Measurements from ENCODE around the gene DHX16. TPM values are rescaled to one million over a fixed set of nuclear protein-coding genes. Genes with fewer than 3 reads are reported as not detected.

DHX16 gene
- total RNA-seq, 1 experiment from 2014 or later = 40.6 TPM

DNA sequence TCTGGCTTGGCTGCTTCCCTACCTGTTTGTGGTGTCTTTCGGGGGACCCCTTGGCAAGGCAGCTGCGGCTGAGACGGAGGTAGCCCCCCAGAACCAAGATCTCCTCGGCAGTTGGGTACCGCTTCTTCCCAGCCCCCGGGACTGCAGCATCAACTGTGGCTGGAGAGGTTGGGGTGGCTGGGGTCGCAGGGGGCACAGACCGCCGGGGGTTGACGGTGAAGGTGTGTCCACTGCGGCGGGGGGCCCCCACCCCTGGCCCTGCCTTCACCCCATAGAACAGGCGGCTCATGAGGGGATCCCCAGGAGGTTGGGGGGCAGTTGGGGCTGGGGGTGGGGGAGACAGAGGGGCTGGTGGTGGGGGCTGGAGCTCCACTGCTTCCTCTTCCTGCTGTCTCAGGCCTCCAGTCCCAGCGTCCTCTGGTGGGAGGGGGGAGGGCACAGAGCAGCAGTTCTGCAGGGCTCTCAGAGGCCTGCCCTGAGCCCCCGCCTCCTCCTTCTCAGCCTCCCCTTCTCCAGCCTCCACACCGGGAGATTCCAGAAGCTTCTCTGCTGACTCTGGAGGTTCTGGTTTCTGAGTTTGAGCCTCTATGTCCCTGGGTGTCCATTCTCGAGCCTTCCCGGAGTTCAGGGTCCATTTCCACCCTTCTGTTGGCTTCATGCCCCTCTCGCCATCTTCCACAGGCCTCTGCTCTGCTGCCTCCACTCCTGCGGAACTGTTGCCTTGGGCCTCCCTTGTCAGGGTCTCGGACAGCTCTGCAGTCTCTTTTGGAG lies 11.8 kb upstream of the DHX16 start:
- CTCF ChIA-PET = interaction anchor here (0.8 kb wide), 1 partner anchor 11 kb away, joined by 3 read pairs; no protein-coding TSS in a partner anchor
- Mint-ChIP-seq H3K27me3 (ENCODE audit: insufficient read depth, unreplicated experiment) (no peaks in the 10 kb centered on the region), H3K4me3 (ENCODE audit: unreplicated experiment) (peak overlapping the region; percentile 15), H3K9me3 (ENCODE audit: unreplicated experiment) (no peaks in the 10 kb centered on the region), H3K4me1 (ENCODE audit: low read depth, unreplicated experiment) (peaks cover 28% of the 10 kb centered on the region), H3K36me3 (ENCODE audit: insufficient read depth, unreplicated experiment) (peaks cover 10% of the 10 kb centered on the region), H3K27ac (ENCODE audit: unreplicated experiment) (no peak overlapping the region)
- TF ChIP-seq, protein P1, sequence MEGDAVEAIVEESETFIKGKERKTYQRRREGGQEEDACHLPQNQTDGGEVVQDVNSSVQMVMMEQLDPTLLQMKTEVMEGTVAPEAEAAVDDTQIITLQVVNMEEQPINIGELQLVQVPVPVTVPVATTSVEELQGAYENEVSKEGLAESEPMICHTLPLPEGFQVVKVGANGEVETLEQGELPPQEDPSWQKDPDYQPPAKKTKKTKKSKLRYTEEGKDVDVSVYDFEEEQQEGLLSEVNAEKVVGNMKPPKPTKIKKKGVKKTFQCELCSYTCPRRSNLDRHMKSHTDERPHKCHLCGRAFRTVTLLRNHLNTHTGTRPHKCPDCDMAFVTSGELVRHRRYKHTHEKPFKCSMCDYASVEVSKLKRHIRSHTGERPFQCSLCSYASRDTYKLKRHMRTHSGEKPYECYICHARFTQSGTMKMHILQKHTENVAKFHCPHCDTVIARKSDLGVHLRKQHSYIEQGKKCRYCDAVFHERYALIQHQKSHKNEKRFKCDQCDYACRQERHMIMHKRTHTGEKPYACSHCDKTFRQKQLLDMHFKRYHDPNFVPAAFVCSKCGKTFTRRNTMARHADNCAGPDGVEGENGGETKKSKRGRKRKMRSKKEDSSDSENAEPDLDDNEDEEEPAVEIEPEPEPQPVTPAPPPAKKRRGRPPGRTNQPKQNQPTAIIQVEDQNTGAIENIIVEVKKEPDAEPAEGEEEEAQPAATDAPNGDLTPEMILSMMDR (IDR thresholded peaks at IDR 0.05; ENCODE audit: insufficient read depth in 1 of 2, low read depth in 1 of 2, low read length in 1 of 2, severe bottlenecking in 1 of 2, unreplicated experiment in 1 of 2) = no peak
- Histone ChIP-seq H3K27me3 (replicated peaks; ENCODE audit: control insufficient read depth, insufficient read depth, low read length) (no peaks in the 10 kb centered on the region), H3K4me1 (peaks cover 12% of the 10 kb centered on the region; the same call in 1 of the 2 replicates), H3K9me3 (no peaks in the 10 kb centered on the region), H3K36me3 (ENCODE audit: control insufficient read depth, insufficient read depth, low read length) (no peaks in the 10 kb centered on the region), H3K4me3 (ENCODE audit: low read depth, low read length) (no peak overlapping the region)
- POLR2A ChIA-PET = no interaction called here
- BruUV-seq (replicated peaks) = no TSS peak
- intact Hi-C loops (cut with micrococcal nuclease; ENCODE audit: unreplicated experiment) = no loop called here
- DNase-seq = no peak

DNA sequence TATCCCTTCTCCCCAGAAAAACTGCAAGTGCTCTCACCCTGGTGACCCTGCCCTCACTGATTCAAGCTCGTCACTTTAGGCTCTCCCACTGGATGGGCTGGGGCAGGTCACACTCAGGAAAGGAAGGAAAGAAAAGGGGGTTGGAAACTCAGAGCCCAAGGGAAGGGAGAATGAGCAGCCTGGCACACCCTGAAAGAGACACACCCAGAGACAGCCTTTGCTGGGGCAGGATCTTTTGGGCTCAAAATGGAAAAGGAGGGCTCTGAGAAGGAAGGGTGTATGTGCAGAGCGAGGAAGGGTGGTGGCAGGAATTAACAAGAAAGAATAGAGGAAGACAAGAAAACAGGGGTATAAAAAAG lies 11.2 kb upstream of the DHX16 start:
- H3K27me3 Mint-ChIP-seq (ENCODE audit: insufficient read depth, unreplicated experiment) = no peaks in the 10 kb centered on the region
- TF ChIP-seq, protein P1 (IDR thresholded peaks at IDR 0.05; ENCODE audit: insufficient read depth in 1 of 2, low read depth in 1 of 2, low read length in 1 of 2, severe bottlenecking in 1 of 2, unreplicated experiment in 1 of 2) = no peak
- peaks cover 13% of the 10 kb centered on the region for H3K36me3 Mint-ChIP-seq (ENCODE audit: insufficient read depth, unreplicated experiment)
- peaks cover 12% of the 10 kb centered on the region; the same call in 1 of the 2 replicates for H3K4me1 ChIP-seq
- peaks cover 24% of the 10 kb centered on the region for H3K4me1 Mint-ChIP-seq (ENCODE audit: low read depth, unreplicated experiment)
- no peak overlapping the region for H3K4me3 ChIP-seq (ENCODE audit: low read depth, low read length)
- ChIA-PET POLR2A (no interaction called here), CTCF (interaction anchor here (1.6 kb wide), 1 partner anchor 47 kb away, joined by 3 read pairs; no protein-coding TSS in a partner anchor)
- H3K9me3 Mint-ChIP-seq (ENCODE audit: unreplicated experiment) = no peaks in the 10 kb centered on the region
- H3K27me3 ChIP-seq (replicated peaks; ENCODE audit: control insufficient read depth, insufficient read depth, low read length) = no peaks in the 10 kb centered on the region
- H3K9me3 ChIP-seq = no peaks in the 10 kb centered on the region
- peak overlapping the region; percentile 15 for H3K4me3 Mint-ChIP-seq (ENCODE audit: unreplicated experiment)
- no TSS peak for BruUV-seq (replicated peaks)
- intact Hi-C loops (cut with micrococcal nuclease; ENCODE audit: unreplicated experiment) = no loop called here
- H3K36me3 ChIP-seq (ENCODE audit: control insufficient read depth, insufficient read depth, low read length) = no peaks in the 10 kb centered on the region
- H3K27ac Mint-ChIP-seq (ENCODE audit: unreplicated experiment) = no peak overlapping the region
- DNase-seq = no peak

DNA sequence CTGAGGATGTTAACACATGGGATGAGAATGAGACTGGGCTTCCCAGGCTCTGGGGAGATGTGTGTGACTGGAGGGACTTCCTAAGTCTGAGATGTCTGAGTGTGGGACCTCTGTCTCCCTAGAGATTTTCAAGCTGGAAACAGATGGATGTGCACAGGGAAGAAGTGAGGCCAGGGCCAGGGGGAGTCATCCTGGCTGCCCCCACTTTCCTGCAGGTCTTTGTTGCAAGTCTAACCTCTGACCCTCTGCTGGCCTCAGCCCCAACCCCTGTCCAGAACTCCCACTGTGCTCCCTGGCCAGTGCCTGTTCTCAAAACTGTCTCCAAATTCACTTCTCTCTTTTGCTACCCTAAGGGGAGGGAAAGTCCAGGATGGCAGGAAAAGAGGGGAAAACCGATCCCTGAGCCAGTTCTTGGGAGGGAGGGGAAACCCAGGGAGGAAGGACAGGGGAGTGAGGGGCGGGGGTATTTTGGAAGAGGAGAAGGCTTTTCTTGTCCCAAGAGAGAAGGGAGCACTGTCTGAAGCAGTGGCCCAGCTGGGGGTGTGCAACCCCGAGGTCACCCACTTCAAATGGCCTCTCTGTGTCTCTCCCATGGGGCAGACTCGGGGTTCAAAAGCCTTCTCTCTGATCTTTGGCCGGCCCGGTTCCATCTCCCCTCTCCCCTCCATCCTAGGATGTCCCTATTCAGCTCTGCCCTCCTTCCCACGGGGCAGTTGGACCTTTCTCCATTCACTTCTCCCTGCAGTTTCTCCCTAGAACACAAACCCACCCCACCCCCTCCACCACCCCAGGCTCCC lies 10.6 kb upstream of the DHX16 start:
- no peaks in the 10 kb centered on the region for H3K36me3 ChIP-seq (ENCODE audit: control insufficient read depth, insufficient read depth, low read length)
- TF ChIP-seq, protein P1 (IDR thresholded peaks at IDR 0.05; ENCODE audit: insufficient read depth in 1 of 2, low read depth in 1 of 2, low read length in 1 of 2, severe bottlenecking in 1 of 2, unreplicated experiment in 1 of 2) = no peak
- ChIA-PET CTCF (interaction anchor here (1.6 kb wide), 1 partner anchor 47 kb away, joined by 3 read pairs; no protein-coding TSS in a partner anchor), POLR2A (no interaction called here)
- Mint-ChIP-seq H3K27me3 (ENCODE audit: insufficient read depth, unreplicated experiment) (no peaks in the 10 kb centered on the region), H3K4me3 (ENCODE audit: unreplicated experiment) (no peak overlapping the region), H3K36me3 (ENCODE audit: insufficient read depth, unreplicated experiment) (peaks cover 15% of the 10 kb centered on the region), H3K27ac (ENCODE audit: unreplicated experiment) (no peak overlapping the region), H3K9me3 (ENCODE audit: unreplicated experiment) (no peaks in the 10 kb centered on the region), H3K4me1 (ENCODE audit: low read depth, unreplicated experiment) (peaks cover 20% of the 10 kb centered on the region)
- intact Hi-C loops (cut with micrococcal nuclease; ENCODE audit: unreplicated experiment) = no loop called here
- H3K4me1 ChIP-seq = peaks cover 12% of the 10 kb centered on the region; the same call in 1 of the 2 replicates
- no peak overlapping the region for H3K4me3 ChIP-seq (ENCODE audit: low read depth, low read length)
- no peak for DNase-seq
- H3K9me3 ChIP-seq = no peaks in the 10 kb centered on the region
- no TSS peak for BruUV-seq (replicated peaks)
- H3K27me3 ChIP-seq (replicated peaks; ENCODE audit: control insufficient read depth, insufficient read depth, low read length) = no peaks in the 10 kb centered on the region

All from Caco-2 (cell line).